Endometrium (tissue), 2 donors: Measurements from ENCODE around the gene DNAH1.

ENCODE experiments used
- FAIRE-seq: peaks from 2 replicates; lab custom pipeline; 2012; peaks lifted over from hg19 to GRCh38; lab: Jason Lieb, UNC
- donor health status: control.
- donor health status: control.

The DNAH1 gene

GRCh38 chr3:52388348-52388821 is 72.3 kb downstream of the DNAH1 start:
- no peak for FAIRE-seq

GRCh38 chr3:52388933-52389332 is 72.8 kb downstream of the DNAH1 start:
- no peak for FAIRE-seq

- no peak for FAIRE-seq
Observed at GRCh38 chr3:52391096-52391495, 75.0 kb downstream of the DNAH1 start.

GRCh38 chr3:52392216-52392930 is 76.3 kb downstream of the DNAH1 start:
- no peak for FAIRE-seq

GRCh38 chr3:52393131-52393807 is 77.2 kb downstream of the DNAH1 start:
- no peak for FAIRE-seq

GRCh38 chr3:52393959-52394670 is 78.0 kb downstream of the DNAH1 start:
- FAIRE-seq, result no peak

- no peak for FAIRE-seq
Observed at GRCh38 chr3:52394751-52395502, 78.8 kb downstream of the DNAH1 start.

GRCh38 chr3:52395503-52395865 is 79.4 kb downstream of the DNAH1 start:
- FAIRE-seq, result no peak

- no peak for FAIRE-seq
Observed at GRCh38 chr3:52396011-52396906, 80.1 kb downstream of the DNAH1 start.

- FAIRE-seq, result no peak
Observed at GRCh38 chr3:52396907-52397591, 80.9 kb downstream of the DNAH1 start.

- no peak for FAIRE-seq
Observed at GRCh38 chr3:52397676-52398399, 81.7 kb downstream of the DNAH1 start.

- no peak for FAIRE-seq
Observed at GRCh38 chr3:52398670-52399081, 82.6 kb downstream of the DNAH1 start.

GRCh38 chr3:52399131-52399530 is 83.0 kb downstream of the DNAH1 start:
- FAIRE-seq, result no peak

GRCh38 chr3:52399593-52399992 is 83.5 kb downstream of the DNAH1 start:
- no peak for FAIRE-seq

GRCh38 chr3:52400275-52400793 is 84.2 kb downstream of the DNAH1 start:
- no peak for FAIRE-seq

- FAIRE-seq, result no peak
Observed at GRCh38 chr3:52401021-52401420, 84.9 kb downstream of the DNAH1 start.

GRCh38 chr3:52401551-52401950 is 85.4 kb downstream of the DNAH1 start:
- FAIRE-seq, result no peak

GRCh38 chr3:52402101-52402521 is 86.0 kb downstream of the DNAH1 start:
- no peak for FAIRE-seq

- no peak for FAIRE-seq
Observed at GRCh38 chr3:52402706-52403270, 86.7 kb downstream of the DNAH1 start.
